ENCODE measurements around the gene KLHDC10. TPM values are rescaled to one million over a fixed set of nuclear protein-coding genes. Genes with fewer than 3 reads are reported as not detected.

The KLHDC10 gene
- total RNA-seq, 4 donors from 2014 or later: 20.0 to 25.9 (median 23.8) TPM

DNA sequence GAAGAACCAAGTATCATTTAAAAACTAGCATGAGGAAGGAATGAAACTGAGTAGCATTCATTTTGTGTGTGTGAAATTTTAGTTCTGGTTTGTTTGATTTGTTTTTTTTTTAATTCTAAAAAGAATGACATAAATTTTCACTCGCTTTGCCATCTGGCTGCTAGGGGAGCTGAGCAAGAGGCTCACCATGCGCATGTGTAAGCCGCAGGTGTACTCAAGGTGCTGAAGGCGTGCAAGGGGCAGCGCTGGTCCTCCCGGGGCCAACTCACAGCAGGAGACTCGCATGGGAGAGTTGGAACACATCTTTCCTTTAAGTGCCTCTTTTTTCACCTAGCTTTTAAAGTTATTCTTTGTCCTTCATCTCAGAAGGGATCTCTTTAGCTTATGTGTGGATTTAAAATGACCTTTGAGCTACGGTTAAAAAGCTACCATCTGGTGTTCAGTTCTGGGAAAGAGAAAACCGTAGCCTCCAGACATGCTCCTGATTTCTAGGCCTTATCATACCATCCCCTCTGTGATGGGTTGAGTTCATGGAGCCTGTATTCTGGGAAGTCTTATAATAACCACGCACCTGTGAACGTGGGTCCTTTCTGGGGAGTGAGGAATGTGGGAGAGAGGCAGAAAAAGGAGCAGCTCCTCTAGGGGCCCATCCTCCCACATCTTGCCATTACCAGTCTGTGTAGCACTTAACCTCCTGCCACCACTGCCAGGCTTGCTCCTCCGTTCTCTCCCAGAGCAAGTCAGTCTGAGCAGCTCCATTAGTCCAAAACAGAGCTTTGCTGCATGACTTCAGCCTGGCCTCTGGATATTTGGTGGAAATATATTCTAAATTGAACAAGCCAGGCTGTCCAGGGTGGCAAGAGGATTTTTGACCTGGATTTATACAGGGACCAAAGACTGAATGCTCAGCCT lies 61.9 kb downstream of the KLHDC10 start:
- DNase-seq (ENCODE audit: low spot score): no peak
- TF ChIP-seq CTCF (IDR thresholded peaks at IDR 0.05): no peak
- no peak for ATAC-seq (ENCODE audit: low FRiP score)

DNA sequence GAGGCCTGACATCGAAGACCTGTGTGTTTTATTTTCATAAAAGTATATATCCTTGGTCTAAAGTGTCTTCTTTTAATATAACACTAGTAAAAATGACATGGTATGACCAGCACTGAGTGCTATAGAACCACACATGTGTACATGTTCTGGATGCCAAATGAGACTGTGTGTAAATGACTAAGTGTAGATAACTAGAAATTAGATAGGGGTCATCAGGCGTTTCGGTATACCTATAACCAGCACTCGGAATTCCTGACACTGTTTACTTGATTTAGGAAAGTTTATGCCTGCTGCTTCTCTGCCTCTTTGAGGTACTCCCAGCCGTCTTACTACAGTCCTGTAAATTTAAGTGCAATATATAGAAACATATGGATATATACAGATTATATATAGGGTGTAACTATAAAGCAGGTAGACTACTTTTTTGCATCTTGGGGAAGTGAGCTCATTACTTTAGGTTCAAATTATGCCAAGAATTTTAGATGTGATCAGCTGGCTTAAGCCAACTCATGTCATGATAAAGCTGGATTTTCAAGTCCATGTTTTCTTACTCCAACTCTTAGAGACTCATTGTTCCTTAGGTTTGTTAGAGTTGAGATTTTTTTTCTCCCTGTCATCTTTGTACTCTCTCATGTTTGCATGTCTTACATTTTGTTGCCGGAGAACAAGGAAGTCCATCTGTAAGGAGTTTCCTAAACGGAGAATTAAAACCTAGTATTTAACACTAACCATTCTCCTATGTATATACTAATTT lies 62.9 kb downstream of the KLHDC10 start:
- no peak for DNase-seq (ENCODE audit: low spot score)
- no peak for ATAC-seq (ENCODE audit: low FRiP score)
- TF ChIP-seq CTCF (IDR thresholded peaks at IDR 0.05): no peak

- DNase-seq (ENCODE audit: low spot score) (no peak), ATAC-seq (ENCODE audit: low FRiP score) (no peak)
- no peak for TF ChIP-seq CTCF (IDR thresholded peaks at IDR 0.05)
Observed at GRCh38 chr7:130134106-130134636, 63.8 kb downstream of the KLHDC10 start.

- ATAC-seq (ENCODE audit: low FRiP score) (no peak), DNase-seq (ENCODE audit: low spot score) (no peak)
- TF ChIP-seq CTCF (IDR thresholded peaks at IDR 0.05): no peak
Observed at GRCh38 chr7:130134726-130135125, 64.4 kb downstream of the KLHDC10 start.

DNA sequence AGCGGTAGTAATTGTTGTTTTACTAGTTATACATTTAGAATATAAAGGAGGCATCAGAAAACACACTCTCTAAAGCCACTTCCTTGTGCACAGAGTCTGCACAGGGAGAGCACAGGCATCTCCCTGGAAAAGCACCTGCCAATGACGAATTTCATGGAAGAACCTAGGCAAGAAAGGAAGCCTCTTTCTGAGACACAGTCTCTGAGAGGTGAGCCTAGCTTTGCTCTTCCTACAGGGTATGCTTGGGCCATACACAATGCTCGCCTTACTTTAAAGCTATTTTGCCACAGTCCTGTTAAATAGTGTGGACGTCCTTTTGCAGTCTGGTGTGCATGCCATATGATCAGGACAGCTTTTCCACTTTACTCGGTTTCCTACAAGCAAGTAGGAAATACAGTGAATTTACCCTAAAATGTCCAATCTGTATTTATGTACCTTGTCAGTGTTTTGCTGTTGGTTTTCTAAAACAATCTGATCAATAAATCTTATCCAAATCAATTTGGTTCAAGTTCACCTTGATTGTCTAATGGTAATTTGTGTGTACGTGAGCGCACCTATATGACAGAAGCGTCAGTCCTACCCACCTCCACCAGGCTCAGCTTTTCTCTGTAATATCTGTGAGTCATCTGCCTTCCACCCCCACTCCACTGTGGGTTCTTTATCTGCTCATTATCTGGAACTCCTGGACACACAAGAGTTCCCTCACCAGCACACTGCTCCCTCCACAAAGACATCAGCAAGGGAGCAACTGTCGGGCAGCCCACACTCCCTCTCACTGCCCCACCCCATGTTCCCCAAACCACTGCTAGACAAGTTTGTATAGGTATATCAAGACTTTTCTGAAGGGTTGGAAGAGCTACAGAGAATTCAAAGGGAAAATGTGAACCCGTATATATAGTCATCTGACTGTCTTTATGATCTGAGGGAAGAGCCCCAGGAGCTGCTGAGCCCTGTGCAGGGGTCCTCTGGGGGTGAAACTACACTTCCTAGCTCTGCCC lies 65.2 kb downstream of the KLHDC10 start:
- ATAC-seq (ENCODE audit: low FRiP score): no peak

More for the DNA sequence above, 65.2 kb downstream of the KLHDC10 start:
- DNase-seq (ENCODE audit: low spot score): no peak
- no peak for TF ChIP-seq CTCF (IDR thresholded peaks at IDR 0.05)
